ENCODE data around the gene ROCK2.

GRCh38 chr2:11161747-11162146, 182.7 kb downstream of the ROCK2 start:
- TF ChIP-seq GATA2 (IDR thresholded peaks at IDR 0.05; ENCODE audit: low read depth, low read length) (no peak), GATA3 (IDR thresholded peaks at IDR 0.05; ENCODE audit: low read depth, low read length) (no peak)
